ENCODE results near the gene SLAMF7.
"Not testable (repeated sequence)": the region's sequence is repeated elsewhere in the genome, so short reads cannot be mapped to it uniquely, and the experiment has no call there.

Gene SLAMF7

GRCh38 chr1:160722726-160723125 is 16.3 kb upstream of the SLAMF7 start:
- no peaks in the 10 kb centered on the region for H3K9me3 ChIP-seq (ENCODE audit: control insufficient read depth, insufficient read depth, low read length)
- peaks cover 12% of the 10 kb centered on the region for H3K4me1 ChIP-seq (ENCODE audit: control insufficient read depth, insufficient read depth, low read length)
- no peak overlapping the region for H3K9ac ChIP-seq (ENCODE audit: low read depth, low read length)
- H3K27me3 ChIP-seq (ENCODE audit: control insufficient read depth, insufficient read depth, low read length), result no peaks in the 10 kb centered on the region
- H3K36me3 ChIP-seq (ENCODE audit: control insufficient read depth, insufficient read depth, low read length), result no peaks in the 10 kb centered on the region
- no peak overlapping the region for H3K4me3 ChIP-seq (ENCODE audit: low read depth, low read length)

GRCh38 chr1:160723332-160723731 is 15.7 kb upstream of the SLAMF7 start:
- no peak overlapping the region for H3K4me3 ChIP-seq (ENCODE audit: low read depth, low read length)

GRCh38 chr1:160724465-160725242 is 14.4 kb upstream of the SLAMF7 start:
- H3K27me3 ChIP-seq (ENCODE audit: control insufficient read depth, insufficient read depth, low read length), result no peaks in the 10 kb centered on the region
- H3K9me3 ChIP-seq (ENCODE audit: control insufficient read depth, insufficient read depth, low read length), result no peaks in the 10 kb centered on the region
- no peaks in the 10 kb centered on the region for H3K36me3 ChIP-seq (ENCODE audit: control insufficient read depth, insufficient read depth, low read length)
- H3K4me3 ChIP-seq (ENCODE audit: low read depth, low read length), result no peak overlapping the region
- no peak overlapping the region for H3K9ac ChIP-seq (ENCODE audit: low read depth, low read length)
- H3K4me1 ChIP-seq (ENCODE audit: control insufficient read depth, insufficient read depth, low read length), result peaks cover 12% of the 10 kb centered on the region

More at GRCh38 chr1:160723332-160723731, 15.7 kb upstream of the SLAMF7 start:
- H3K36me3 ChIP-seq (ENCODE audit: control insufficient read depth, insufficient read depth, low read length), result no peaks in the 10 kb centered on the region
- peaks cover 12% of the 10 kb centered on the region for H3K4me1 ChIP-seq (ENCODE audit: control insufficient read depth, insufficient read depth, low read length)
- no peaks in the 10 kb centered on the region for H3K9me3 ChIP-seq (ENCODE audit: control insufficient read depth, insufficient read depth, low read length)
- no peaks in the 10 kb centered on the region for H3K27me3 ChIP-seq (ENCODE audit: control insufficient read depth, insufficient read depth, low read length)
- no peak overlapping the region for H3K9ac ChIP-seq (ENCODE audit: low read depth, low read length)

GRCh38 chr1:160726114-160726497 is 12.9 kb upstream of the SLAMF7 start:
- Histone ChIP-seq H3K36me3 (ENCODE audit: control insufficient read depth, insufficient read depth, low read length) (no peaks in the 10 kb centered on the region), H3K4me1 (ENCODE audit: control insufficient read depth, insufficient read depth, low read length) (peaks cover 12% of the 10 kb centered on the region), H3K9me3 (ENCODE audit: control insufficient read depth, insufficient read depth, low read length) (no peaks in the 10 kb centered on the region), H3K9ac (ENCODE audit: low read depth, low read length) (no peak overlapping the region), H3K4me3 (ENCODE audit: low read depth, low read length) (no peak overlapping the region), H3K27me3 (ENCODE audit: control insufficient read depth, insufficient read depth, low read length) (no peaks in the 10 kb centered on the region)

- no peak overlapping the region for H3K4me3 ChIP-seq (ENCODE audit: low read depth, low read length)
- peaks cover 12% of the 10 kb centered on the region for H3K4me1 ChIP-seq (ENCODE audit: control insufficient read depth, insufficient read depth, low read length)
- H3K9me3 ChIP-seq (ENCODE audit: control insufficient read depth, insufficient read depth, low read length), result no peaks in the 10 kb centered on the region
- no peaks in the 10 kb centered on the region for H3K36me3 ChIP-seq (ENCODE audit: control insufficient read depth, insufficient read depth, low read length)
- no peaks in the 10 kb centered on the region for H3K27me3 ChIP-seq (ENCODE audit: control insufficient read depth, insufficient read depth, low read length)
- no peak overlapping the region for H3K9ac ChIP-seq (ENCODE audit: low read depth, low read length)
Observed at GRCh38 chr1:160726498-160727315, 12.3 kb upstream of the SLAMF7 start.

- Histone ChIP-seq H3K27me3 (ENCODE audit: control insufficient read depth, insufficient read depth, low read length) (no peaks in the 10 kb centered on the region), H3K9ac (ENCODE audit: low read depth, low read length) (no peak overlapping the region), H3K4me1 (ENCODE audit: control insufficient read depth, insufficient read depth, low read length) (peaks cover 12% of the 10 kb centered on the region), H3K4me3 (ENCODE audit: low read depth, low read length) (no peak overlapping the region), H3K36me3 (ENCODE audit: control insufficient read depth, insufficient read depth, low read length) (no peaks in the 10 kb centered on the region), H3K9me3 (ENCODE audit: control insufficient read depth, insufficient read depth, low read length) (no peaks in the 10 kb centered on the region)
Observed at GRCh38 chr1:160727316-160727640, 11.8 kb upstream of the SLAMF7 start.

GRCh38 chr1:160731564-160731963 is 7.5 kb upstream of the SLAMF7 start:
- H3K9me3 ChIP-seq (ENCODE audit: control insufficient read depth, insufficient read depth, low read length); H3K9ac ChIP-seq (ENCODE audit: low read depth, low read length); H3K36me3 ChIP-seq (ENCODE audit: control insufficient read depth, insufficient read depth, low read length); H3K4me1 ChIP-seq (ENCODE audit: control insufficient read depth, insufficient read depth, low read length); H3K4me3 ChIP-seq (ENCODE audit: low read depth, low read length); H3K27me3 ChIP-seq (ENCODE audit: control insufficient read depth, insufficient read depth, low read length): not testable (repeated sequence)

GRCh38 chr1:160731990-160732389 is 7.1 kb upstream of the SLAMF7 start:
- H3K36me3 ChIP-seq (ENCODE audit: control insufficient read depth, insufficient read depth, low read length), result no peaks in the 10 kb centered on the region
- H3K4me1 ChIP-seq (ENCODE audit: control insufficient read depth, insufficient read depth, low read length), result no peaks in the 10 kb centered on the region
- H3K27me3 ChIP-seq (ENCODE audit: control insufficient read depth, insufficient read depth, low read length), result no peaks in the 10 kb centered on the region
- H3K9me3 ChIP-seq (ENCODE audit: control insufficient read depth, insufficient read depth, low read length), result no peaks in the 10 kb centered on the region
- no peak overlapping the region for H3K9ac ChIP-seq (ENCODE audit: low read depth, low read length)
- no peak overlapping the region for H3K4me3 ChIP-seq (ENCODE audit: low read depth, low read length)

GRCh38 chr1:160733898-160734297 is 5.1 kb upstream of the SLAMF7 start:
- Histone ChIP-seq H3K27me3 (ENCODE audit: control insufficient read depth, insufficient read depth, low read length) (no peaks in the 10 kb centered on the region), H3K4me1 (ENCODE audit: control insufficient read depth, insufficient read depth, low read length) (no peaks in the 10 kb centered on the region), H3K36me3 (ENCODE audit: control insufficient read depth, insufficient read depth, low read length) (no peaks in the 10 kb centered on the region), H3K9ac (ENCODE audit: low read depth, low read length) (no peak overlapping the region), H3K9me3 (ENCODE audit: control insufficient read depth, insufficient read depth, low read length) (no peaks in the 10 kb centered on the region), H3K4me3 (ENCODE audit: low read depth, low read length) (no peak overlapping the region)

GRCh38 chr1:160734301-160734700 is 4.7 kb upstream of the SLAMF7 start:
- Histone ChIP-seq H3K27me3 (ENCODE audit: control insufficient read depth, insufficient read depth, low read length) (no peaks in the 10 kb centered on the region), H3K4me3 (ENCODE audit: low read depth, low read length) (no peak overlapping the region), H3K4me1 (ENCODE audit: control insufficient read depth, insufficient read depth, low read length) (no peaks in the 10 kb centered on the region), H3K9me3 (ENCODE audit: control insufficient read depth, insufficient read depth, low read length) (no peaks in the 10 kb centered on the region), H3K9ac (ENCODE audit: low read depth, low read length) (no peak overlapping the region), H3K36me3 (ENCODE audit: control insufficient read depth, insufficient read depth, low read length) (no peaks in the 10 kb centered on the region)

- Histone ChIP-seq H3K36me3 (ENCODE audit: control insufficient read depth, insufficient read depth, low read length) (no peaks in the 10 kb centered on the region), H3K27me3 (ENCODE audit: control insufficient read depth, insufficient read depth, low read length) (no peaks in the 10 kb centered on the region), H3K4me1 (ENCODE audit: control insufficient read depth, insufficient read depth, low read length) (no peaks in the 10 kb centered on the region), H3K9me3 (ENCODE audit: control insufficient read depth, insufficient read depth, low read length) (no peaks in the 10 kb centered on the region), H3K9ac (ENCODE audit: low read depth, low read length) (no peak overlapping the region), H3K4me3 (ENCODE audit: low read depth, low read length) (no peak overlapping the region)
Observed at GRCh38 chr1:160738271-160738670, 776 bp upstream of the SLAMF7 start.

GRCh38 chr1:160740133-160740688 is 1.2 kb downstream of the SLAMF7 start:
- Histone ChIP-seq H3K27me3 (ENCODE audit: control insufficient read depth, insufficient read depth, low read length) (no peaks in the 10 kb centered on the region), H3K4me1 (ENCODE audit: control insufficient read depth, insufficient read depth, low read length) (peaks cover 2% of the 10 kb centered on the region), H3K36me3 (ENCODE audit: control insufficient read depth, insufficient read depth, low read length) (no peaks in the 10 kb centered on the region), H3K9me3 (ENCODE audit: control insufficient read depth, insufficient read depth, low read length) (no peaks in the 10 kb centered on the region), H3K9ac (ENCODE audit: low read depth, low read length) (no peak overlapping the region), H3K4me3 (ENCODE audit: low read depth, low read length) (no peak overlapping the region)
